GM23338 (cell line): ENCODE results near the gene OPRPN. TPM values are rescaled to one million over a fixed set of nuclear protein-coding genes. Genes with fewer than 3 reads are reported as not detected.

Experiments
- polyA plus RNA-seq: library from polyadenylated mRNA; unstranded; fragments of >200 nt; fragmentation: Nextera tagmentation; extraction: Ambion mirVana; gene quantifications from 2 replicates; pipeline ENCODE4 v1.2.1, GENCODE V29; 2016
- total RNA-seq: library from RNA; depleted of rRNA; stranded (reverse); fragments of >200 nt; shearing (Covaris generic); gene quantifications from 2 replicates; pipeline ENCODE4 v1.2.3, GENCODE V29; 2014; rRNA removed

OPRPN gene
- total and polyA plus RNA-seq, 2 experiments from 2014 or later: not detected

Other genes starting within 250 kb of the OPRPN start
- not detected in 2 replicates for gene PRR27, start 243.7 kb upstream of the OPRPN start, total RNA-seq
- not detected in 2 replicates for gene PRR27, start 243.7 kb upstream of the OPRPN start, polyA plus RNA-seq
- not detected in 2 replicates for gene ODAM, start 202.2 kb upstream of the OPRPN start, total RNA-seq
- not detected in 2 replicates for gene ODAM, start 202.2 kb upstream of the OPRPN start, polyA plus RNA-seq
- gene FDCSP, start 171.8 kb upstream of the OPRPN start, total RNA-seq: not detected in 2 replicates
- not detected in 2 replicates for gene FDCSP, start 171.8 kb upstream of the OPRPN start, polyA plus RNA-seq
- gene CSN3, start 155.3 kb upstream of the OPRPN start, total RNA-seq: not detected in 2 replicates
- not detected in 2 replicates for gene CSN3, start 155.3 kb upstream of the OPRPN start, polyA plus RNA-seq
- not detected in 2 replicates for gene CABS1, start 63.0 kb upstream of the OPRPN start, total RNA-seq
- gene CABS1, start 63.0 kb upstream of the OPRPN start, polyA plus RNA-seq: not detected in 2 replicates
- gene SMR3A, start 37.2 kb upstream of the OPRPN start, total RNA-seq: not detected in 2 replicates
- gene SMR3A, start 37.2 kb upstream of the OPRPN start, polyA plus RNA-seq: not detected in 2 replicates
- gene SMR3B, start 14.8 kb upstream of the OPRPN start, total RNA-seq: not detected in 2 replicates
- gene SMR3B, start 14.8 kb upstream of the OPRPN start, polyA plus RNA-seq: not detected in 2 replicates
- gene MUC7, start 74.3 kb downstream of the OPRPN start, total RNA-seq: not detected in 2 replicates
- gene MUC7, start 74.3 kb downstream of the OPRPN start, polyA plus RNA-seq: not detected in 2 replicates
- gene AMTN, start 120.6 kb downstream of the OPRPN start, total RNA-seq: not detected in 2 replicates
- not detected in 2 replicates for gene AMTN, start 120.6 kb downstream of the OPRPN start, polyA plus RNA-seq
- gene AMBN, start 194.3 kb downstream of the OPRPN start, total RNA-seq: not detected in 2 replicates
- not detected in 2 replicates for gene AMBN, start 194.3 kb downstream of the OPRPN start, polyA plus RNA-seq
- gene ENAM, start 230.8 kb downstream of the OPRPN start, total RNA-seq: not detected in 2 replicates
- not detected in 2 replicates for gene ENAM, start 230.8 kb downstream of the OPRPN start, polyA plus RNA-seq